HuH-7.5 (cell line): ENCODE measurements around the gene CTDSPL.
"Not testable (repeated sequence)": the region's sequence is repeated elsewhere in the genome, so short reads cannot be mapped to it uniquely, and the experiment has no call there.

ENCODE experiments used
- DNase-seq: peaks from one replicate; pipeline ENCODE4 v3.0.0; 2011; ENCODE audit warnings: low spot score

Gene CTDSPL

GRCh38 chr3:37968199-37968598 lies 106.5 kb downstream of the CTDSPL start:
- DNase-seq, result no peak

- DNase-seq, result no peak
Observed at GRCh38 chr3:37968813-37969595, 107.3 kb downstream of the CTDSPL start.

- DNase-seq, result no peak
Observed at GRCh38 chr3:37969596-37970100, 108.0 kb downstream of the CTDSPL start.

GRCh38 chr3:37970802-37971201 lies 109.1 kb downstream of the CTDSPL start:
- no peak for DNase-seq

GRCh38 chr3:37971467-37971866 lies 109.8 kb downstream of the CTDSPL start:
- no peak for DNase-seq

GRCh38 chr3:37972056-37972455 lies 110.4 kb downstream of the CTDSPL start:
- DNase-seq, result not testable (repeated sequence)

GRCh38 chr3:37973246-37974054 lies 111.8 kb downstream of the CTDSPL start:
- no peak for DNase-seq

GRCh38 chr3:37974121-37975083 lies 112.7 kb downstream of the CTDSPL start:
- DNase-seq, result peak; percentile 69

- no peak for DNase-seq
Observed at GRCh38 chr3:37979541-37980461, 118.1 kb downstream of the CTDSPL start.

GRCh38 chr3:37980462-37981347 lies 119.0 kb downstream of the CTDSPL start:
- no peak for DNase-seq

GRCh38 chr3:37981348-37981664 lies 119.6 kb downstream of the CTDSPL start:
- DNase-seq, result no peak

GRCh38 chr3:37982331-37982730 lies 120.7 kb downstream of the CTDSPL start:
- DNase-seq, result no peak

- no peak for DNase-seq
Observed at GRCh38 chr3:37984051-37984450, 122.4 kb downstream of the CTDSPL start.

GRCh38 chr3:37984596-37984995 lies 122.9 kb downstream of the CTDSPL start:
- DNase-seq, result no peak

GRCh38 chr3:37985637-37986320 lies 124.1 kb downstream of the CTDSPL start:
- DNase-seq, result no peak

- DNase-seq, result peak; percentile 77
Observed at GRCh38 chr3:37986479-37987314, 125.0 kb downstream of the CTDSPL start.

GRCh38 chr3:37987315-37987697 lies 125.6 kb downstream of the CTDSPL start:
- no peak for DNase-seq

- DNase-seq, result no peak
Observed at GRCh38 chr3:37987751-37988179, 126.1 kb downstream of the CTDSPL start.
